ENCODE data around the gene OR10G7. TPM values are rescaled to one million over a fixed set of nuclear protein-coding genes. Genes with fewer than 3 reads are reported as not detected.

Gene OR10G7
- total RNA-seq, 2 experiments from 2014 or later = not detected

- Mint-ChIP-seq H3K27ac (no peak overlapping the region), H3K36me3 (ENCODE audit: low read depth) (no peaks in the 10 kb centered on the region), H3K4me3 (no peak overlapping the region), H3K4me1 (ENCODE audit: low read depth) (peaks cover 6% of the 10 kb centered on the region), H3K27me3 (ENCODE audit: low read depth) (peaks cover 33% of the 10 kb centered on the region), H3K9me3 (no peaks in the 10 kb centered on the region)
- intact Hi-C loops (cut with micrococcal nuclease) = loop anchor here (5.0 to 10.0 kb wide), 2 partner anchors 328 to 330 kb away; partner anchors contain the start of gene ZNF202
- DNase-seq = no peak
- CTCF ChIA-PET = interaction anchor here (2.3 kb wide), 1 partner anchor 120 kb away, joined by 17 read pairs; no protein-coding TSS in a partner anchor
These were observed 33.4 kb upstream of the OR10G7 start for GRCh38 chr11:124074554-124074953.

- DNase-seq = no peak
- CTCF ChIA-PET = interaction anchor here (0.6 to 1.5 kb wide), 11 partner anchors 31 to 970 kb away, joined by 3 to 37 read pairs (median 4); partner anchors contain the start of genes OR10G7 and VWA5A
- intact Hi-C loops (cut with micrococcal nuclease) = loop anchor here (5.0 to 10.0 kb wide), 2 partner anchors 327 to 330 kb away; partner anchors contain the start of gene ZNF202
- Mint-ChIP-seq H3K36me3 (ENCODE audit: low read depth) (no peaks in the 10 kb centered on the region), H3K27me3 (ENCODE audit: low read depth) (peaks cover 40% of the 10 kb centered on the region), H3K4me3 (no peak overlapping the region), H3K9me3 (no peaks in the 10 kb centered on the region), H3K27ac (no peak overlapping the region), H3K4me1 (ENCODE audit: low read depth) (peaks cover 12% of the 10 kb centered on the region)
These were observed 31.0 kb upstream of the OR10G7 start for GRCh38 chr11:124072147-124072546.

GRCh38 chr11:124071623-124071948 lies 30.5 kb upstream of the OR10G7 start:
- H3K4me1 Mint-ChIP-seq (ENCODE audit: low read depth) = peaks cover 12% of the 10 kb centered on the region
- intact Hi-C loops (cut with micrococcal nuclease) = loop anchor here (1.0 to 10.0 kb wide), 5 partner anchors 44 to 519 kb away; partner anchors contain the start of genes VWA5A and ZNF202
- H3K27me3 Mint-ChIP-seq (ENCODE audit: low read depth) = peaks cover 39% of the 10 kb centered on the region
- CTCF ChIA-PET = interaction anchor here (0.6 to 1.9 kb wide), 16 partner anchors 11 to 969 kb away, joined by 3 to 37 read pairs (median 4); partner anchors contain the start of gene VWA5A
- H3K36me3 Mint-ChIP-seq (ENCODE audit: low read depth) = no peaks in the 10 kb centered on the region
- no peaks in the 10 kb centered on the region for H3K9me3 Mint-ChIP-seq
- H3K27ac Mint-ChIP-seq = no peak overlapping the region
- no peak overlapping the region for H3K4me3 Mint-ChIP-seq
- no peak for DNase-seq

GRCh38 chr11:124070915-124071622 lies 29.9 kb upstream of the OR10G7 start:
- peaks cover 12% of the 10 kb centered on the region for H3K4me1 Mint-ChIP-seq (ENCODE audit: low read depth)
- peaks cover 39% of the 10 kb centered on the region for H3K27me3 Mint-ChIP-seq (ENCODE audit: low read depth)
- CTCF ChIA-PET = interaction anchor here (0.6 to 3.1 kb wide), 14 partner anchors 11 to 513 kb away, joined by 3 to 37 read pairs (median 4); partner anchors contain the start of gene VWA5A
- no peak overlapping the region for H3K4me3 Mint-ChIP-seq
- peak; percentile 81 for DNase-seq
- no peaks in the 10 kb centered on the region for H3K9me3 Mint-ChIP-seq
- no peaks in the 10 kb centered on the region for H3K36me3 Mint-ChIP-seq (ENCODE audit: low read depth)
- H3K27ac Mint-ChIP-seq = no peak overlapping the region
- intact Hi-C loops (cut with micrococcal nuclease) = loop anchor here (1.0 to 10.0 kb wide), 5 partner anchors 44 to 520 kb away; partner anchors contain the start of genes VWA5A and ZNF202

GRCh38 chr11:124069429-124070401 lies 28.6 kb upstream of the OR10G7 start:
- Mint-ChIP-seq H3K36me3 (ENCODE audit: low read depth) (no peaks in the 10 kb centered on the region), H3K4me3 (no peak overlapping the region), H3K4me1 (ENCODE audit: low read depth) (peaks cover 12% of the 10 kb centered on the region), H3K9me3 (no peaks in the 10 kb centered on the region), H3K27ac (no peak overlapping the region), H3K27me3 (ENCODE audit: low read depth) (peaks cover 34% of the 10 kb centered on the region)
- DNase-seq = peak; percentile 58
- intact Hi-C loops (cut with micrococcal nuclease) = loop anchor here (2.0 to 10.0 kb wide), 3 partner anchors 325 to 521 kb away; partner anchors contain the start of gene ZNF202
- CTCF ChIA-PET = interaction anchor here (0.7 to 3.1 kb wide), 10 partner anchors 14 to 483 kb away, joined by 3 to 14 read pairs (median 4); partner anchors contain the start of gene VWA5A

GRCh38 chr11:124068601-124069110 lies 27.5 kb upstream of the OR10G7 start:
- H3K4me1 Mint-ChIP-seq (ENCODE audit: low read depth) = peaks cover 12% of the 10 kb centered on the region
- H3K9me3 Mint-ChIP-seq = peaks cover 3% of the 10 kb centered on the region
- intact Hi-C loops (cut with micrococcal nuclease) = no loop called here
- CTCF ChIA-PET = interaction anchor here (0.6 to 3.1 kb wide), 10 partner anchors 9 to 783 kb away, joined by 3 to 14 read pairs (median 3); partner anchors contain the start of gene VWA5A
- H3K4me3 Mint-ChIP-seq = no peak overlapping the region
- DNase-seq = no peak
- H3K27ac Mint-ChIP-seq = no peak overlapping the region
- H3K27me3 Mint-ChIP-seq (ENCODE audit: low read depth) = peaks cover 39% of the 10 kb centered on the region
- H3K36me3 Mint-ChIP-seq (ENCODE audit: low read depth) = no peaks in the 10 kb centered on the region

GRCh38 chr11:124052966-124053365 lies 11.8 kb upstream of the OR10G7 start:
- H3K27ac Mint-ChIP-seq = no peak overlapping the region
- H3K4me1 Mint-ChIP-seq (ENCODE audit: low read depth) = no peaks in the 10 kb centered on the region
- H3K4me3 Mint-ChIP-seq = no peak overlapping the region
- no peak for DNase-seq
- H3K36me3 Mint-ChIP-seq (ENCODE audit: low read depth) = no peaks in the 10 kb centered on the region
- intact Hi-C loops (cut with micrococcal nuclease) = no loop called here
- no peaks in the 10 kb centered on the region for H3K9me3 Mint-ChIP-seq
- CTCF ChIA-PET = no interaction called here
- H3K27me3 Mint-ChIP-seq (ENCODE audit: low read depth) = peaks cover 13% of the 10 kb centered on the region

GRCh38 chr11:124050748-124051147 lies 9.6 kb upstream of the OR10G7 start:
- H3K27ac Mint-ChIP-seq = no peak overlapping the region
- CTCF ChIA-PET = no interaction called here
- no peaks in the 10 kb centered on the region for H3K36me3 Mint-ChIP-seq (ENCODE audit: low read depth)
- H3K9me3 Mint-ChIP-seq = no peaks in the 10 kb centered on the region
- no peak for DNase-seq
- H3K4me1 Mint-ChIP-seq (ENCODE audit: low read depth) = no peaks in the 10 kb centered on the region
- H3K4me3 Mint-ChIP-seq = no peak overlapping the region
- peaks cover 20% of the 10 kb centered on the region for H3K27me3 Mint-ChIP-seq (ENCODE audit: low read depth)
- intact Hi-C loops (cut with micrococcal nuclease) = no loop called here

- no peaks in the 10 kb centered on the region for H3K4me1 Mint-ChIP-seq (ENCODE audit: low read depth)
- H3K27ac Mint-ChIP-seq = no peak overlapping the region
- H3K36me3 Mint-ChIP-seq (ENCODE audit: low read depth) = no peaks in the 10 kb centered on the region
- peaks cover 11% of the 10 kb centered on the region for H3K27me3 Mint-ChIP-seq (ENCODE audit: low read depth)
- H3K4me3 Mint-ChIP-seq = no peak overlapping the region
- intact Hi-C loops (cut with micrococcal nuclease) = no loop called here
- DNase-seq = no peak
- no peaks in the 10 kb centered on the region for H3K9me3 Mint-ChIP-seq
- CTCF ChIA-PET = no interaction called here
These were observed 2.3 kb upstream of the OR10G7 start for GRCh38 chr11:124043420-124043819.

GRCh38 chr11:124039557-124039956 lies 1.6 kb downstream of the OR10G7 start:
- H3K27me3 Mint-ChIP-seq (ENCODE audit: low read depth) = peaks cover 7% of the 10 kb centered on the region
- no peak overlapping the region for H3K27ac Mint-ChIP-seq
- no peak for DNase-seq
- no peaks in the 10 kb centered on the region for H3K9me3 Mint-ChIP-seq
- CTCF ChIA-PET = no interaction called here
- intact Hi-C loops (cut with micrococcal nuclease) = no loop called here
- H3K4me1 Mint-ChIP-seq (ENCODE audit: low read depth) = no peaks in the 10 kb centered on the region
- H3K36me3 Mint-ChIP-seq (ENCODE audit: low read depth) = no peaks in the 10 kb centered on the region
- no peak overlapping the region for H3K4me3 Mint-ChIP-seq

- no peaks in the 10 kb centered on the region for H3K9me3 Mint-ChIP-seq
- H3K27ac Mint-ChIP-seq = no peak overlapping the region
- intact Hi-C loops (cut with micrococcal nuclease) = no loop called here
- no peaks in the 10 kb centered on the region for H3K4me1 Mint-ChIP-seq (ENCODE audit: low read depth)
- no peak overlapping the region for H3K4me3 Mint-ChIP-seq
- DNase-seq = no peak
- no peaks in the 10 kb centered on the region for H3K36me3 Mint-ChIP-seq (ENCODE audit: low read depth)
- CTCF ChIA-PET = no interaction called here
- H3K27me3 Mint-ChIP-seq (ENCODE audit: low read depth) = peaks cover 7% of the 10 kb centered on the region
These were observed 4.5 kb downstream of the OR10G7 start for GRCh38 chr11:124036666-124037065.

- H3K9me3 Mint-ChIP-seq = peaks cover under 1% of the 10 kb centered on the region
- H3K27me3 Mint-ChIP-seq (ENCODE audit: low read depth) = peaks cover 2% of the 10 kb centered on the region
- no peak within 1 kb of the TSS for H3K27ac Mint-ChIP-seq
- no peak within 1 kb of the TSS for H3K4me3 Mint-ChIP-seq
- CTCF ChIA-PET = no interaction called here
- no peaks in the 10 kb centered on the region for H3K4me1 Mint-ChIP-seq (ENCODE audit: low read depth)
- DNase-seq = no peak
- intact Hi-C loops (cut with micrococcal nuclease) = no loop called here
- H3K36me3 Mint-ChIP-seq (ENCODE audit: low read depth) = no peaks in the 10 kb centered on the region
These were observed 14.6 kb downstream of the OR10G7 start, which contains the start of gene OR10G8 for GRCh38 chr11:124026498-124026897. OR10G8 (plus strand) TSS chr11:124026798; CDS start chr11:124029623, 2,825 bp downstream.

Measured in activated naive CD4-positive, alpha-beta T cell treated with anti-CD3 and anti-CD28 coated beads for 36 hours (primary cell).